SK-N-SH treated with all-trans-retinoic acid at 6 μM for 48 hours (cell line): ENCODE measurements around the gene OSBPL7.

Experiments
- ATAC-seq: fragments of 200-7000 bp; cut with Tn5 transposase; 3 replicates; pipeline ENCODE4 v1.9.1; 2020; ENCODE audit warnings: mild to moderate bottlenecking, moderate library complexity
- ARNTL ChIP-seq: fragments of 450-650 bp; formaldehyde crosslinking; IDR thresholded peaks from 2 replicates; pipeline ENCODE4 v1.5.0; 2020; ENCODE audit warnings: low read depth, mild to moderate bottlenecking, moderate library complexity, borderline replicate concordance
- BACH2 ChIP-seq: fragments of 250-450 bp; sonication (Bioruptor Pico); IDR thresholded peaks from 2 replicates; pipeline ENCODE4 v1.9.0; 2021; ENCODE audit warnings: mild to moderate bottlenecking, borderline replicate concordance
- CSDC2 ChIP-seq: fragments of 250-450 bp; sonication (Bioruptor Pico); IDR thresholded peaks from 2 replicates; pipeline ENCODE4 v1.5.0; 2020; ENCODE audit warnings: mild to moderate bottlenecking, moderate library complexity
- ESRRG ChIP-seq: fragments of 250-450 bp; sonication (Bioruptor Pico); IDR thresholded peaks from 2 replicates; pipeline ENCODE4 v1.6.1; 2021; ENCODE audit warnings: mild to moderate bottlenecking
- GLIS3 ChIP-seq: fragments of 250-450 bp; sonication (Bioruptor Pico); IDR thresholded peaks from 2 replicates; pipeline ENCODE4 v1.5.0; 2020; ENCODE audit warnings: mild to moderate bottlenecking, moderate library complexity
- ISL1 ChIP-seq: fragments of 250-450 bp; sonication (Bioruptor Pico); IDR thresholded peaks from 2 replicates; pipeline ENCODE4 v2.1.2; 2022; ENCODE audit warnings: mild to moderate bottlenecking, moderate library complexity
- OSR1 ChIP-seq: fragments of 250-450 bp; sonication (Bioruptor Pico); IDR thresholded peaks from 2 replicates; pipeline ENCODE4 v1.8.0; 2022; ENCODE audit warnings: moderate library complexity, mild to moderate bottlenecking, inconsistent platforms
- PPARA ChIP-seq: fragments of 250-450 bp; sonication (Bioruptor Pico); IDR thresholded peaks from 2 replicates; pipeline ENCODE4 v1.5.0; 2020; ENCODE audit warnings: mild to moderate bottlenecking, borderline replicate concordance
- RARB ChIP-seq: fragments of 250-450 bp; sonication (Bioruptor Pico); IDR thresholded peaks from 2 replicates; pipeline ENCODE4 v1.8.0; 2021; ENCODE audit warnings: mild to moderate bottlenecking, moderate library complexity
- TCF4 ChIP-seq: fragments of 250-450 bp; sonication (Bioruptor Pico); IDR thresholded peaks from 2 replicates; pipeline ENCODE4 v1.8.0; 2021; ENCODE audit warnings: mild to moderate bottlenecking, moderate library complexity, borderline replicate concordance
- TSHZ2 ChIP-seq: fragments of 250-450 bp; sonication (Bioruptor Pico); IDR thresholded peaks from 2 replicates; pipeline ENCODE4 v1.5.0; 2020; ENCODE audit warnings: mild to moderate bottlenecking, moderate library complexity
- ZC3H10 ChIP-seq: fragments of 250-450 bp; sonication (Bioruptor Pico); IDR thresholded peaks from 2 replicates; pipeline ENCODE4 v1.5.1; 2021; ENCODE audit warnings: mild to moderate bottlenecking, moderate library complexity
- ZFP3 ChIP-seq: fragments of 250-450 bp; sonication (Bioruptor Pico); IDR thresholded peaks from 2 replicates; pipeline ENCODE4 v1.5.0; 2020; ENCODE audit warnings: mild to moderate bottlenecking, moderate library complexity
- ZFP30 ChIP-seq: fragments of 450-650 bp; formaldehyde crosslinking; IDR thresholded peaks from 2 replicates; pipeline ENCODE4 v1.5.0; 2022; ENCODE audit warnings: mild to moderate bottlenecking, moderate library complexity
- ZNF565 ChIP-seq: fragments of 450-650 bp; formaldehyde crosslinking; conservative IDR thresholded peaks from 2 replicates; pipeline ENCODE4 v1.5.0; 2020; ENCODE audit warnings: low read depth, mild to moderate bottlenecking, moderate library complexity
- ZNF8 ChIP-seq: fragments of 450-650 bp; formaldehyde crosslinking; IDR thresholded peaks from 2 replicates; pipeline ENCODE4 v1.5.0; 2020; ENCODE audit warnings: mild to moderate bottlenecking, moderate library complexity
- TF ChIP-seq, protein P1 (sequence below): fragments of 250-450 bp; sonication (Bioruptor Pico); IDR thresholded peaks from 2 replicates; pipeline ENCODE4 v1.8.0; 2021; ENCODE audit warnings: low read depth, mild to moderate bottlenecking, moderate library complexity, borderline replicate concordance
- TF ChIP-seq, protein P2 (sequence below): fragments of 250-450 bp; sonication (Bioruptor Pico); IDR thresholded peaks from 2 replicates; pipeline ENCODE4 v1.5.1; 2020; ENCODE audit warnings: low read depth, mild to moderate bottlenecking, moderate library complexity

Gene OSBPL7

GRCh38 chr17:47760409-47761140 lies 61.0 kb downstream of the OSBPL7 start (continued):
- TF ChIP-seq, protein P1, sequence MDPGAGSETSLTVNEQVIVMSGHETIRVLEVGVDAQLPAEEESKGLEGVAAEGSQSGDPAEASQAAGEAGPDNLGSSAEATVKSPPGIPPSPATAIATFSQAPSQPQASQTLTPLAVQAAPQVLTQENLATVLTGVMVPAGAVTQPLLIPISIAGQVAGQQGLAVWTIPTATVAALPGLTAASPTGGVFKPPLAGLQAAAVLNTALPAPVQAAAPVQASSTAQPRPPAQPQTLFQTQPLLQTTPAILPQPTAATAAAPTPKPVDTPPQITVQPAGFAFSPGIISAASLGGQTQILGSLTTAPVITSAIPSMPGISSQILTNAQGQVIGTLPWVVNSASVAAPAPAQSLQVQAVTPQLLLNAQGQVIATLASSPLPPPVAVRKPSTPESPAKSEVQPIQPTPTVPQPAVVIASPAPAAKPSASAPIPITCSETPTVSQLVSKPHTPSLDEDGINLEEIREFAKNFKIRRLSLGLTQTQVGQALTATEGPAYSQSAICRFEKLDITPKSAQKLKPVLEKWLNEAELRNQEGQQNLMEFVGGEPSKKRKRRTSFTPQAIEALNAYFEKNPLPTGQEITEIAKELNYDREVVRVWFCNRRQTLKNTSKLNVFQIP (CRISPR knock-in tag): no peak
- no peak for TF ChIP-seq PPARA (CRISPR knock-in tag)
- TF ChIP-seq TCF4 (CRISPR knock-in tag): no peak

GRCh38 chr17:47757386-47757785 lies 64.2 kb downstream of the OSBPL7 start:
- TF ChIP-seq ISL1 (CRISPR knock-in tag) (no peak), ZNF8 (CRISPR knock-in tag) (no peak), ZC3H10 (no peak), ARNTL (CRISPR knock-in tag) (no peak), OSR1 (CRISPR knock-in tag) (no peak), ZFP30 (no peak), ZFP3 (CRISPR knock-in tag) (no peak), TCF4 (CRISPR knock-in tag) (no peak), ZNF565 (no peak), RARB (no peak), TSHZ2 (CRISPR knock-in tag) (no peak), CSDC2 (CRISPR knock-in tag) (no peak), BACH2 (CRISPR knock-in tag) (no peak), ESRRG (CRISPR knock-in tag) (no peak), GLIS3 (CRISPR knock-in tag) (no peak)
- TF ChIP-seq, protein P1 (CRISPR knock-in tag): no peak
- TF ChIP-seq, protein P2, sequence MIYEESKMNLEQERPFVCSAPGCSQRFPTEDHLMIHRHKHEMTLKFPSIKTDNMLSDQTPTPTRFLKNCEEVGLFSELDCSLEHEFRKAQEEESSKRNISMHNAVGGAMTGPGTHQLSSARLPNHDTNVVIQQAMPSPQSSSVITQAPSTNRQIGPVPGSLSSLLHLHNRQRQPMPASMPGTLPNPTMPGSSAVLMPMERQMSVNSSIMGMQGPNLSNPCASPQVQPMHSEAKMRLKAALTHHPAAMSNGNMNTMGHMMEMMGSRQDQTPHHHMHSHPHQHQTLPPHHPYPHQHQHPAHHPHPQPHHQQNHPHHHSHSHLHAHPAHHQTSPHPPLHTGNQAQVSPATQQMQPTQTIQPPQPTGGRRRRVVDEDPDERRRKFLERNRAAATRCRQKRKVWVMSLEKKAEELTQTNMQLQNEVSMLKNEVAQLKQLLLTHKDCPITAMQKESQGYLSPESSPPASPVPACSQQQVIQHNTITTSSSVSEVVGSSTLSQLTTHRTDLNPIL (CRISPR knock-in tag): no peak
- no peak for ATAC-seq
